Nephron (organoid): ENCODE measurements around the gene PCMT1.
"Not testable (repeated sequence)": the region's sequence is repeated elsewhere in the genome, so short reads cannot be mapped to it uniquely, and the experiment has no call there.

ENCODE experiments used
- H3K27ac Mint-ChIP-seq, 3 experiments: 2 replicates each; pipeline ENCODE4 v1.8.0; 2020; ENCODE audit warnings: mixed read lengths in 3 of 3, mild to moderate bottlenecking in 2 of 3, moderate library complexity in 1 of 3
- H3K27me3 Mint-ChIP-seq: 2 replicates; pipeline ENCODE4 v1.8.0; 2021; ENCODE audit warnings: low read depth, mild to moderate bottlenecking, moderate library complexity, mixed read lengths
- H3K36me3 Mint-ChIP-seq: 2 replicates; pipeline ENCODE4 v1.8.0; 2020; ENCODE audit warnings: low read depth, mixed read lengths
- H3K4me1 Mint-ChIP-seq: 2 replicates; pipeline ENCODE4 v1.8.0; 2020; ENCODE audit warnings: mixed read lengths
- H3K4me3 Mint-ChIP-seq, 3 experiments: 2 replicates each; pipeline ENCODE4 v1.8.0; 2020; ENCODE audit warnings: mild to moderate bottlenecking in 3 of 3, mixed read lengths in 3 of 3, moderate library complexity in 2 of 3
- H3K9me3 Mint-ChIP-seq: 2 replicates; pipeline ENCODE4 v1.8.0; 2020; ENCODE audit warnings: mixed read lengths
- CTCF ChIP-seq, 3 experiments: fragments of 200-600 bp; sonication (generic); IDR thresholded peaks; one replicate each; pipeline ENCODE4 v1.5.0; 2021; ENCODE audit warnings: antibody characterized with exemption in 3 of 3; ENCODE audit not compliant: unreplicated experiment in 3 of 3

Gene PCMT1

GRCh38 chr6:149727793-149728498 is 21.6 kb upstream of the PCMT1 start:
- no peaks in the 10 kb centered on the region for H3K27me3 Mint-ChIP-seq
- no peaks in the 10 kb centered on the region for H3K9me3 Mint-ChIP-seq
- H3K4me1 Mint-ChIP-seq = no peaks in the 10 kb centered on the region
- no peak overlapping the region for H3K27ac Mint-ChIP-seq
- TF ChIP-seq CTCF (IDR thresholded peaks at IDR 0.05; ENCODE audit: unreplicated experiment in 3 of 3) = no peak
- peaks cover 45% of the 10 kb centered on the region for H3K36me3 Mint-ChIP-seq
- no peak overlapping the region for H3K4me3 Mint-ChIP-seq

- H3K27ac Mint-ChIP-seq = no peak overlapping the region
- no peaks in the 10 kb centered on the region for H3K27me3 Mint-ChIP-seq
- no peak overlapping the region for H3K4me3 Mint-ChIP-seq
- TF ChIP-seq CTCF (IDR thresholded peaks at IDR 0.05; ENCODE audit: unreplicated experiment in 3 of 3) = no peak
- H3K36me3 Mint-ChIP-seq = peaks cover 50% of the 10 kb centered on the region
- H3K4me1 Mint-ChIP-seq = no peaks in the 10 kb centered on the region
- no peaks in the 10 kb centered on the region for H3K9me3 Mint-ChIP-seq
These were observed 20.9 kb upstream of the PCMT1 start for GRCh38 chr6:149728499-149729234.

DNA sequence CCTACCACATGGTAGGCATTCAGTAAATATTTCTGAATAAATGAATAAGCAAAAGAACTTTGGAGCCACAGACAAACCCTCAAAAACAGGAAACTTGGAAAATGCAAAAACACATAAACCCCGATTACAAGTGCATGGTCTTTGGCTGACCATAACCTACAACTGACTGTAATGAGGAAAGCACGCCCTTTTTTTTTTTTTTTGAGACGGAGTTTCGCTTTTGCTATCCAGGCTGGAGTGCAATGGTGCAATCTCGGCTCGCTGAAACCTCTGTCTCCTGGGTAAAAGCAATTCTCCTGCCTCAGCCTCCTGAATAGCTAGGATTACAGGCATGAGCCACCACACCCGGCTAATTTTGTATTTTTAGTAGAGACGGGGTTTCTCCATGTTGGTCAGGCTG is 19.7 kb upstream of the PCMT1 start:
- no peaks in the 10 kb centered on the region for H3K4me1 Mint-ChIP-seq
- no peaks in the 10 kb centered on the region for H3K9me3 Mint-ChIP-seq
- no peak overlapping the region for H3K27ac Mint-ChIP-seq
- peaks cover 50% of the 10 kb centered on the region for H3K36me3 Mint-ChIP-seq
- no peak overlapping the region for H3K4me3 Mint-ChIP-seq
- no peaks in the 10 kb centered on the region for H3K27me3 Mint-ChIP-seq
- TF ChIP-seq CTCF (IDR thresholded peaks at IDR 0.05; ENCODE audit: unreplicated experiment in 3 of 3) = no peak

DNA sequence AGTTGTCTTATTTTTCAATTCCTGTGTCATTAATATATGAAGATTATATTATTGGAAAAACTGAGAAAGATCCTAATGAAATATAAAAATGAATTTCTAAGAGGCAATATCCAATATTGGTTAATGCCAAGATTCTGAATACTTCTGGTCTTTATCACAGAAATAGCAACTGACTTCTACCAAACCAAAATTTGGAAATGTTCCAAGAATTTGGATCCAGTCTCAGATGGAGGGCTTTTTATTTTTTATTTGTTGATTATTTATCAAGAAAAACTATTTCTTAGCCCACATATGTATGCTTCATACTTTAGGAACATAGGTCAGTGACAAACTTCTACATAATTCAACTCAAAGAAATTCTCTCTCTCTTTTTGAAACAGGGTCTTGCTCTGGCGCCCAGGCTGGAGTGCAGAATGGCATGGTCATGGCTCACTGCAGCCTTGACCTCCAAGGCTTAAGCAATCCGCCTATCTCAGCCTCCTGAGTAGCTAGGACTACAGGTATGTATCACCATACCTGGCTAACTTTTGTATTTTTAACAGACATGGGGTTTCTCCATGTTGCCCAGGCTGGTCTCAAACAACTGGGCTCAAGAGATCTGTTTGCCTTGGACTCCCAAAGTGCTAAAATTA is 16.3 kb upstream of the PCMT1 start:
- Mint-ChIP-seq H3K27ac (no peak overlapping the region), H3K4me1 (no peaks in the 10 kb centered on the region), H3K9me3 (no peaks in the 10 kb centered on the region), H3K4me3 (no peak overlapping the region), H3K27me3 (no peaks in the 10 kb centered on the region), H3K36me3 (peaks cover 48% of the 10 kb centered on the region)
- no peak for TF ChIP-seq CTCF (IDR thresholded peaks at IDR 0.05; ENCODE audit: unreplicated experiment in 3 of 3)

- no peak overlapping the region for H3K4me3 Mint-ChIP-seq
- peaks cover 44% of the 10 kb centered on the region for H3K36me3 Mint-ChIP-seq
- no peaks in the 10 kb centered on the region for H3K9me3 Mint-ChIP-seq
- H3K27me3 Mint-ChIP-seq = no peaks in the 10 kb centered on the region
- no peak for TF ChIP-seq CTCF (IDR thresholded peaks at IDR 0.05; ENCODE audit: unreplicated experiment in 3 of 3)
- no peak overlapping the region for H3K27ac Mint-ChIP-seq
- H3K4me1 Mint-ChIP-seq = no peaks in the 10 kb centered on the region
These were observed 14.6 kb upstream of the PCMT1 start for GRCh38 chr6:149734915-149735314.

- Mint-ChIP-seq H3K4me3 (peak overlapping the region; percentile 98 to 100 (median 100)), H3K36me3 (peaks cover 24% of the 10 kb centered on the region), H3K27ac (peak overlapping the region in 1 of 3 experiments; percentile 96), H3K4me1 (peaks cover 19% of the 10 kb centered on the region)
- H3K27me3 Mint-ChIP-seq, H3K9me3 Mint-ChIP-seq: not testable (repeated sequence)
These were observed 4.3 kb upstream of the PCMT1 start for GRCh38 chr6:149745252-149745651.
